GM21515 (cell line): ENCODE measurements around the gene ENTPD1.
A peak's percentile ranks its signal among the peaks of the same experiment; 100 is the strongest.

Source experiments
- ATAC-seq: cut with Tn5 transposase; IDR thresholded peaks from one replicate; pipeline ENCODE4 v1.9.1; 2021; ENCODE audit not compliant: unreplicated experiment

Gene ENTPD1

GRCh38 chr10:95821720-95822119 is 65.8 kb downstream of the ENTPD1 start:
- ATAC-seq, result no peak

GRCh38 chr10:95830044-95830443 is 74.1 kb downstream of the ENTPD1 start:
- ATAC-seq, result no peak

- ATAC-seq, result no peak
Observed at GRCh38 chr10:95831076-95831475, 75.1 kb downstream of the ENTPD1 start.

DNA sequence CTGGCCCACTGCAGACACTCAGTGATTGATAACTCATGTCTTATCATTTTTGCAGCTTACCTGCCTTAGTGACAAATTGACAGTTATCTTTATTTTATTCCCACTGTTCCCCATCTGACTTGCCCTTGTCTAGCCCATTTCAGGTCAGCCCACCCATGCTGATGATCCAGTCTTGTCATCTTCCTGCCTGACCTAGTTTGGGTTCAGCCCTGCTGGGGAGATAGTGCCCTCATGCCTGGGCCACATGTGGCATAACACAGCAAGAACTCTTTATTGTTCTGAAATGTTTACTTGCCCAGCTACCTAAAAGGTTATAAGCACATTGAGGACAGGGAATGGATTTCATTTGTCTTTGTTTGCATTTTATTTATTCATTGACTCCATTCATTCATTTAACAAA is 75.6 kb downstream of the ENTPD1 start:
- no peak for ATAC-seq

DNA sequence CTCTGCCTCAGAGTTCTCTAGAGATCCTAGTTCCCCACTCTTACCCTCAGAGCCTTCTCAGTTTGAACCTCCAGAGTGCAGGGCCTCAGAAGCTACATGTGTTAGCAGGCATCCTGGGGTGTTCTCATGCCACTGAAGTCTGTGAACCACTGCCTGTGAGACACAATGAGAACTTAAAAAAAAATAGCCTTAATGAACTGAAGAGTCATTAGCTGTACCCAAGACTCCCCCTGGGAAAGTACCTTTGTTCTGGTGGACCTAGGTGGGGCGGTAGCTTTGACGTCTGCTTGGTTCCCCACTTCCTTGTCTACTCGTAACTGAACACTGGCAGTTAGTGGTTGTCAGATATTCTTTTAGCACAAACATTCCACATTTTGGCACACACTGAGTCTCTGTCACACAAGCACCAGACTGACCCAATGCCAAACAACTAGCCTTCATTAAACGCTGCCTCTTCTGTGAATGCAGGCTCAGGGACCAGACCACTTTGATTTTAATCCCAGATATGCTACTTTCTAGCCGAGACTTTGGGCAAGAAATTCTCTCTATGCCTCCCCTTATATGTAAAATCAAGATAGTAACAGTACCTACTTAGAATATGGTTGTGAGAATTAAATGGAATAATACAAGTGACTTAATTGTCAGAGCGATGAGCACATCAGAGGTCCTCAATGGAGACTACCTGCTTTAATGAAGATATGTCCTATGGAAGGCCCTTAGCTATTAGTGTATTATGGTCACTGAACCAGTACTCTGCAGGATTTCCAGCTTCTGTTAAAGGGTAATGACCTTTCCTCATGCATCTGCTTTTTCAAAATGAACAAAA is 76.5 kb downstream of the ENTPD1 start:
- ATAC-seq, result peak; percentile 82

- no peak for ATAC-seq
Observed at GRCh38 chr10:95833042-95833610, 77.2 kb downstream of the ENTPD1 start.

- no peak for ATAC-seq
Observed at GRCh38 chr10:95834406-95834805, 78.4 kb downstream of the ENTPD1 start.

DNA sequence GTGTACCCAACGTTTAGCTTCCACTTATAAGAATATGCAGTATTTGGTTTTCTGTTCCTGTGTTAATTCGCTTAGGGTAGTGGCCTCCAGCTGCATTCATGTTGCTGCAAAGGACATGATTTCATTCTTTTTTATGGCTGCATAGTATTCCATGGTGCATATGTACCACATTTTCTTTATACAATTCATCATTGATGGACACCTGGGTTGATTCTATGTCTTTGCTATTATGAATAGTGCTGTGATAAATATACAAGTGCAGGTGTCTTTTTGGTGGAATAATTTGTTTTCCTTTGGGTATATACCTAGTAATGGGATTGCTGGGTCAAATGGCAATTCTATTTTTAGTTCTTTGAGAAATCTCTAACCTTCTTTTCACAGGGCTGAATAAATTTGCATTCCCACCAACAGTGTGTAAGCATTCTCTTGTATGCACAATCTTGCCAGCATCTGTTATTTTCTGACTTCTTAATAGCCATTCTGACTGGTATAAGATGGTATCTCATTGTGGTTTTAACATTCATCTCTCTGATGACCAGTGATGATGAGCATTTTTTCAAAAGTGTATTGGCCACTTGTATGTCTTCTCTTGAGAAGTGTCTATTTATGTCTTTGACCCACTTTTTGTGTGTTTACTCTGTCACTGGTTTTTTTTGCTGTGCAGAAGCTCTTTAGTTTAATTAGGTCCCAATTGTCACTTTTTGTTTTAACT is 79.3 kb downstream of the ENTPD1 start:
- no peak for ATAC-seq

GRCh38 chr10:95835911-95836310 is 79.9 kb downstream of the ENTPD1 start:
- no peak for ATAC-seq

DNA sequence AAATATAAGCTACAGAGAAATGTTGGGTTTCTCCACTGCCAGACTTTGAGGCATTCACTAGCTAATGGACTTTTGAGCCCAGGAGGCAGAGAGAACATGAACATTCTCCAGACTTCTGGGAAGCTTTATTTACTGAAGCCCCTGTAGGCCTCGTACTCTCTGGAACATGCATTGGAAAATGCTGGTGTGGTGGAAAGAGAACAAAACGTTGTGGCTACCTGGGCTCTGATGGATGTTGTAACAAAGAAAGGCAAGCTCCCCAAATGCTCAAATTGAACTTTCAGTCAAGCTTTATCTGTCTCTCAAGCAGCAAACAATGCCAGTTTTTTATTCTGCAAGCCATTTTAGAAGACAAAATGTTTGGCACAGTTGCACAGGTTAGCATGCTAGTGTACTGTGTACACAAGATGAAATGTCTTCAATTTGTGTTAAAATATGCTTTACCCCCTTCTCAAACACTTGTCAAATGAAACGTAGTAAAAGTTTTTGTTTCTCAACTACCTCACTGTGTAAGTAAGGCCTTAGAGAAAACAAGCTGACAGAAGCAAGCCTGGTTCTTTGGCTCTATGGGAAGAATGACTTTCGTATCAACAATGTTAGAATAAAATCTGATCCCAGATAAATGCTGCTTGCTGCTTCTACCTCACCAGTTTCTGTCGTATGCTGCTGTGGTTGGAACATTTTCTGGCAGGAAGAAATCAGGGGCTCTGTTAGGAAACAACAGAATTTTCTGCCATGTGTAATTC is 80.8 kb downstream of the ENTPD1 start:
- no peak for ATAC-seq

GRCh38 chr10:95837356-95837776 is 81.4 kb downstream of the ENTPD1 start:
- peak; percentile 19 for ATAC-seq

DNA sequence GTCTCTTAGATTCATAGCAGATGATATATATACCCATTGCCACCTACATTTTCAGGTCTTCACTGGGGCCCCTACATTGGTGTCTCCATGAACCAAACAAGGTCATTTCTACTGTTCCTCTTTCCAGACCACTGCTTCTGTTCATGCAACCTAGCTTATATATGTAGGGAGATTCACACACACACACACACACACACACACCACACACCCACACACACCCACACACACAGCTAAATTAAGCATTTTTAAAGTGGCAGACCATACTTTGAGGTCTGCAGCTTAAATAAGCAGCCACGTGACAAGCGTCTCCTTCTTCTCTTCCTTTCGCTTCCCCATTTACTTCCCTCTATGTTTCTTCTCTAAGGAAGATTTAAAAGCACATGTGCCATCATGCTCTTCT is 81.8 kb downstream of the ENTPD1 start:
- ATAC-seq, result peak; percentile 39

DNA sequence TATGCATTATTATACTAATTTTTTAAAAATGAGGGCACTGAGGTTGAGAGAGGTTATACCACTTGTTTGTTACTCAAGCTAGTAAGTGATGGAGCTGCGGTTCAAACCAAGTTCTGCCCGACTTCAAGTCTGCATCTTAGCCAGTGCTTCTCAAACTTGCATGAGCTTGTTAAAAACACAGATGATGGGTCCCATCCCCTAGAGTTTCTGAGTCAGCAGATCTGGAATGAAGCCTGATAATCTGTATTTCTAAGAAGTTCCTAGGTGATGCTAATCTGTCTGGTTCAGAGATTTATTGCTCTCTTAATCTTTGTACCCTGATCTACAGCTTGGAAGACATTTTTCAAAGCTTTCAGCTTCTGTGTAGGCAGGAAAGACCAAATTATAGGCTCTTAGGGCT is 84.2 kb downstream of the ENTPD1 start:
- ATAC-seq, result no peak

DNA sequence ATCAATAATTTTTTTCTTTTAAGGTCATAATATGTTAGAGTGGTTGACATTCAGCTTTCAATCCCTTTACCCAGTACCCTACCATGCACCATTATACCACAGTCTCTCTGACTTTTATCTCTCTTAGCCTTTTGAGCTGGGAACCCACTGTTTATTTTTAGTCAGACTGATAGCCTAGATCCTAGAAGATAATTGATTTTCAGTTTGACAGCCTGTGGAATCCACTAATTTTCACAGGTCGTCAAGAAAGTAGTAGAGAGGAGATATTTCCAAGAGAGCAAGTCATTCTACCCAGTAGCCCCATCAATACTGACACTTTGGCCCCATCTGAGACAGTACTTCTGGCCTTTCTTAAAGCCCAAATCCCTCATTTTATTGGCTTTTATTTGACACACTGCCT is 84.7 kb downstream of the ENTPD1 start:
- ATAC-seq, result no peak

DNA sequence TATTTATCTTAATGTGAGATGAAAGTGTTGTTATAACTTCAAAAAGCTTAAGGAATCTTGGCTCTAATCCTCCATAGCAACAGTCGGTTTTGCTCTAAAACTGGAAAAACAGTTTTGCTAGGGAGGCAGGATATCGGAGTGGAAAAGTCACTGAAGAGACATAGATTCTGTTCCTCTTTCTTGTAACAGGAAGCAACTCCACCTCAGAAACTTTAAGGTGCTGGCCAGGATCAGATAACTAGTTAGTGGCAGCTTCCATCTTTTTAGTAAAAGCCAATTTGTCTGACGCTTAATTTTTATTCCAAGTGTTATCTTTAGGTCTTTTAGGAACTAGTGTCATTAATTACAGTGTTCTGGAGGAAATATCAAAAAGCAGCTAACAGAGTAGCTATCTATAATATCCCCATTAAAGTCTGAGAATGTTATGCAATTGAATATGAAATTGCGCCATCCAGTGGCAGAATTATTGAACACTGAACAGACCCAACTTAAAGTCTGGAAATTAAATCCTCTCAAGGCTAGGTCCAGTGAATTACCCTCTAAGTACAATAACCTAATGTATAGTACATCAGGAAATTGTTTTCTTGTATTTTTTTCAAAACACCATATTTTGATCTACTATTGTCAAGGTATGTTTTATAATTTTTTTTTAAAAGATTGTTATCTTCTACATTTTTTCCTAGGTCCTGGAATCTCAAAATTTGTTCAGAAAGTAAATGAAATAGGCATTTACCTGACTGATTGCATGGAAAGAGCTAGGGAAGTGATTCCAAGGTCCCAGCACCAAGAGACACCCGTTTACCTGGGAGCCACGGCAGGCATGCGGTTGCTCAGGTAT is 85.9 kb downstream of the ENTPD1 start:
- ATAC-seq, result no peak

DNA sequence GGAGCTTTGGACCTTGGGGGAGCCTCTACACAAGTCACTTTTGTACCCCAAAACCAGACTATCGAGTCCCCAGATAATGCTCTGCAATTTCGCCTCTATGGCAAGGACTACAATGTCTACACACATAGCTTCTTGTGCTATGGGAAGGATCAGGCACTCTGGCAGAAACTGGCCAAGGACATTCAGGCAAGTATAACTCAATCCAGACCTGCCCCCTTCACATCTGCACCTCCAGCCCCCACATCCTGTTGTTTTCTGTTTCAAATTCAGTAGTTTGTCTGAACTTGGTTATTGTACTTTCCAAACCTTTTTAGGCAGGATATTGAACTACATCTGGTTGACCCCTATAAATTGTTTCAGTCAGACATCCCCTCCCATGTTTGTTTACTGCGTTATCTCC is 89.4 kb downstream of the ENTPD1 start:
- no peak for ATAC-seq

DNA sequence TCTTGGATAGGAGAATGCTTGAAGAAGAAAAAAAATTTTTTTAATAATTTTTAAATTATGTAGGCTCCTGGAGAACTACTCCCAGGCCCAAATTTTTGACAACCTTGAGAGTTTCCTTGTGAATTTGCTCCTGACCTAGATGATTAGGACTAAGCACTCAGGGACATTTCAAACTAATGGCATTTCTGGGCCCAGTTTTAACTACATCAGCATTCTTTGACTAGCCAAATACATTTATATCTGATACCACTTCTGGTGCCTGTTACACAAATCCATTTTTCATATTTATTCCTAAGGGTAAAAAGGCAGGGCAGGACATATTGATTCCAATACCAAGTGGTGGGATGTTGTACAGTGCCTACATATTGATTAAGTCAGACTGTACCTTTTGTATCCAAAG is 91.0 kb downstream of the ENTPD1 start:
- ATAC-seq, result no peak

GRCh38 chr10:95848841-95849240 is 92.9 kb downstream of the ENTPD1 start:
- no peak for ATAC-seq

DNA sequence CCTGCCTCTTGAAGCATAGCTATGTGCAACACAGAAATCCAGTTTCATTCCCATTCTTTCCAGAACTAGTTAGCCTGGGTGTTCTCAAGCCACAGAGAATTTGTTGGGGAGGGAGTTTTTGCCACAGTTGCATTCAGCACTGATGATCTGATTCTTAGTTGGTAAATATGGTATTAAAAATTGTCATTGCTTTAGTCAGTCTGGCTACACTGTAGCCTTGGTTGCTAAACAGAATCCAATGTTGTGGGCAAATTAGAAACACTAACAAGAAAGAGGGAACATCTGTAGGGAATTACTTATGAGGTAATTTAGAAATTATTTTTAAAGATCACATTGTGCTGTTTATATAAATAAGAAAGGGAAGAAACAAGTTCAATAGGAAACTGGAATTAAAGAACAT is 94.8 kb downstream of the ENTPD1 start:
- ATAC-seq, result no peak

GRCh38 chr10:95860166-95860940 is 104.4 kb downstream of the ENTPD1 start:
- no peak for ATAC-seq
